GM20000 (cell line): ENCODE measurements around the gene PAQR3.

Experiments
- DNase-seq: peaks from one replicate; pipeline ENCODE4 v3.0.0; 2012; ENCODE audit warnings: low spot score
- TF ChIP-seq, protein P1 (sequence below): IDR thresholded peaks from 2 replicates; pipeline ENCODE4 v1.5.1; 2012; ENCODE audit warnings: mild to moderate bottlenecking, control low read depth; ENCODE audit errors: extremely low read depth, missing control alignments

Gene PAQR3

DNA sequence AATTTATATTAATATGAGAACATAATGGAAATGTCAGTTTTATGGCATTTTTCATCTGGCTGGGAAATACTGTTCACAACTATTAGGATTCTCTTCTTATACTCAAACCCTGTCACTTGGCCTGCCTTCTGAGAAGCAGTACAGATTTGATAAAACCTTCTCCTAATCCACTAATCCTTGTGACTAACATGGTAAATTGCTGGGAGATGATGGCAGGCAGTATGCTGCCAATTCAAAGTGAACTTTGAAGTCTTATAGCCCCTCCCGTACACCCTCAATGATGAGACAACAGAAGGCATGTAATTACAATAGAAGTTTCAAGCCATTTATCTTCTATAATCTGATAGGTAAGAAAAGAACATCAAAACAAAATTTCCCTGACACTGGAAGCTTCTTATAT lies 36.9 kb downstream of the PAQR3 start:
- no peak for DNase-seq
- TF ChIP-seq, protein P1, sequence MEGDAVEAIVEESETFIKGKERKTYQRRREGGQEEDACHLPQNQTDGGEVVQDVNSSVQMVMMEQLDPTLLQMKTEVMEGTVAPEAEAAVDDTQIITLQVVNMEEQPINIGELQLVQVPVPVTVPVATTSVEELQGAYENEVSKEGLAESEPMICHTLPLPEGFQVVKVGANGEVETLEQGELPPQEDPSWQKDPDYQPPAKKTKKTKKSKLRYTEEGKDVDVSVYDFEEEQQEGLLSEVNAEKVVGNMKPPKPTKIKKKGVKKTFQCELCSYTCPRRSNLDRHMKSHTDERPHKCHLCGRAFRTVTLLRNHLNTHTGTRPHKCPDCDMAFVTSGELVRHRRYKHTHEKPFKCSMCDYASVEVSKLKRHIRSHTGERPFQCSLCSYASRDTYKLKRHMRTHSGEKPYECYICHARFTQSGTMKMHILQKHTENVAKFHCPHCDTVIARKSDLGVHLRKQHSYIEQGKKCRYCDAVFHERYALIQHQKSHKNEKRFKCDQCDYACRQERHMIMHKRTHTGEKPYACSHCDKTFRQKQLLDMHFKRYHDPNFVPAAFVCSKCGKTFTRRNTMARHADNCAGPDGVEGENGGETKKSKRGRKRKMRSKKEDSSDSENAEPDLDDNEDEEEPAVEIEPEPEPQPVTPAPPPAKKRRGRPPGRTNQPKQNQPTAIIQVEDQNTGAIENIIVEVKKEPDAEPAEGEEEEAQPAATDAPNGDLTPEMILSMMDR, result no peak

DNA sequence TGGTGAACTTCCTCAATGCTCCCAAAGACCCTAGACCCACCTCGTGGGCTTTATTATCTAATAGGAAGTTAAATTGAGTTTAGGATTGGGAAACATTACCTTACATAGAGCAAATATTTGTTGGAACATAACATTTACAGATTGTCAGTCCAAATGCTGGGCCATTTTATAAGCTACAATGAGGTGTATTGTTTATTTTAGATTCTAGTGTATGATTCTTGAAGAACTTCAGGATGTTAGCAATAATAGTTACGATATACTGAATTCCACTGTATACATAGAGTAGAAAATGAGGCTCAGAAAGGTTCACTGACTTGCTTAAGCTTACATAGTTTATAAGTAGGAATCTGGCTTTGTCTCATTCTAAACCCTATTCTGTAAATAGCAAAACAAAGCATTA lies 37.4 kb downstream of the PAQR3 start:
- TF ChIP-seq, protein P1, result no peak
- DNase-seq, result no peak

DNA sequence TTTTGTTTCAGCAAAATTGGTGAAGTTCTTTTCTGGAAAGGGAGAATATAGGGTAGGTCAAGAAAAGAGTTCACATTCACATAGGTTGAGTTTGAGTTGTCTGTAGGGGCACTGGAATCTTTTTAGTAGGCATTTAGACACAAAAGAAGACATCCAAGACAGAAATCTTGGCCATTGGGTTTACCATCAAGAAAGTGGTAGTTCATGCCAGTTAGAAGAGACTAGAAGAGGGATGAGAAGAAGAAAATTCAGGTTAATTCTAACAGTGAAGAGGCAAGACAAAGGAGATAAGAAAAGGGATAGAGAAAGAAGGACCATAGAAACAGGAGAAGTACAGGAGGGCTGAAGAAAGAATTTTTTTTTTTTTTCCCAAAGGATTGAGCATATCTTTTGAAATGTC lies 39.9 kb downstream of the PAQR3 start:
- TF ChIP-seq, protein P1, result no peak
- no peak for DNase-seq

DNA sequence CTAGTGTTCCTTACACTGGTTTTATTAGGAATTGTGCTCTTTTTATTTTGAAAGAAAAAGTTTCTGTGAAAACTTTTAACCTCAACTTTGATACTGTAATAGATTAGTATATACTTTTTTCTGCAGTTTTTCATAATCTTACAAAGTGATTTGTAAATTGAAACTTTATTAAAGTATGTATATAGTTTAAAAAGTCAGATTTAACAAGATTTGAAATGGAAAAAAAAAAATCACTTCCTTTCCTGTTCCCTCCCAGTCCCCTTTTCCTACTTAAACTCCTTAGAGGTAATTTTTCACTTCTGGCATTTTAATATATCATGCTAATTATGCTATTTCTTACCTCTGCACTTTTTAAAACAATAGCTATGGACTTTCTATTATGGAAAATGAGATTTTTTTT lies 49.3 kb downstream of the PAQR3 start:
- TF ChIP-seq, protein P1, result no peak
- no peak for DNase-seq

DNA sequence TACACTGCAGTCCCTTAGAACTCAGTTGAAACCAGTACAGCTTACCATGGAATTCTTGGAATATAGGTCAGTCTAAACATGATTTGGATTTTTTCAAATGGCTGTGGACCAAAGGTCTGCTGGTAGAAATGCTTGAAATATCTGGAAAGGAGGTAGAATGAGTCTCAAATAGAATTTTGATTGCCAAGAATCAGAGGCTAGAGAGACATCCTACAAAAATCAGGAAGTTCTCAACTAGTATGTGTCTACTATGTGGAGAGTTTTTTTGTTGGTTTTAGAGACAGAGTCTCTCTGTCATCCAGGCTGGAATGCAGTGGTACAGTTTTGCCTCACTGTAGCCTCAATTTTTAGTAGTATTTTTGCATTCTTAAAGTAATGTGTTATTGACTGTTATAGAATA lies 53.6 kb downstream of the PAQR3 start:
- no peak for DNase-seq
- TF ChIP-seq, protein P1, result no peak

DNA sequence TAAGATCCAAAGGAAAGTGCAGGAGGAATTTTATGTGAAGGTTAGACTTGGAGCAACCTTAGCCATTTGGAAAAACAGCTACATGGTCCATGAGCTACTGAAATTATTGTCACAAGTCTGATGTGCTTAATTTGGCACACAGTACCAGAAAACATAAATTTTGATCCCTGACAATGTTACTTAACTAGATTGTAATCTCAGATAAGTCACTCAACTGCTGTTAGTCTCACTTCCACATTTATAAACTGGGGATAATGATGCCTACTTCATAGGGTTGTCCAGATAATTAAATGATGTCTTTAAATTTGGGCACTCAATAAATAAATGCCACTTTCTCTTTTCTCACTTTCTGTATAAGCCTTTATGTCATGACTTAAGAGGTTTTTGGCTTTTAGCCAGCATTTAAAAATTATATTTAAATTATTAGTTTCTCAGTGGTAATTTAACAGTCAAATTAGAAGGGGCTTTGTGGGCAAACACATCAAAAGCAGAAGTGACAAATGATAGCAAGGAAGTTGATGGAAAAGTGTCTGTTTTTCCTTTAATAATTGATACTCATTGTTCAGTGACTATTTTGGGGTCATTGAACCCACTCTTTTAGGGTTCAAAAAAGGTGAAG lies 58.3 kb downstream of the PAQR3 start:
- DNase-seq, result no peak
- TF ChIP-seq, protein P1, result no peak

DNA sequence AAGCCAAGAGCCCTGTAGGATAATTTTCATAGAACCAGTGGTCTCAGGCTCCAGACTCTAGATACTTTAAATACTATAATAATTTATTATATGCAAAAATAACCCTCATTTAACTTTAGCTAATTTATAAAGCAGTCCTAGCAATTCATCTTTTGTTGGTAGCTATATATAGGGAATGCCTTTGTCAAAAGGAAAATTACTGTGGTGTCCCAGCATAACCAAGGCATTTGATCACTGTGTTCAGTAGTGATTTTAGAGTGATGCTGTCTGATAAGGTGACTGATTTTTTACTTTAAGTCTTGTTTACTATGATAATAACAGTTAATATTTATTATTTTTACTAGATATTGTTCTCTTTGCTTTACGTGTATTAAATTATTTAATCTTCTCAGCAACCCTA lies 61.2 kb downstream of the PAQR3 start:
- no peak for DNase-seq
- TF ChIP-seq, protein P1, result no peak
